HG03457 (cell line): Measurements from ENCODE around the gene RAI1.

Experiments used
- ATAC-seq: cut with Tn5 transposase; IDR thresholded peaks from one replicate; pipeline ENCODE4 v1.9.1; 2021; ENCODE audit warnings: moderate number of reproducible peaks; ENCODE audit not compliant: unreplicated experiment

Gene RAI1

GRCh38 chr17:17696882-17697633 lies 15.8 kb downstream of the RAI1 start:
- no peak for ATAC-seq

- no peak for ATAC-seq
Measured at GRCh38 chr17:17698371-17698770, 17.1 kb downstream of the RAI1 start.

GRCh38 chr17:17698869-17699351 lies 17.7 kb downstream of the RAI1 start:
- ATAC-seq: no peak

- no peak for ATAC-seq
Measured at GRCh38 chr17:17699491-17699890, 18.2 kb downstream of the RAI1 start.

- ATAC-seq: no peak
Measured at GRCh38 chr17:17700251-17700969, 19.2 kb downstream of the RAI1 start.

- no peak for ATAC-seq
Measured at GRCh38 chr17:17701112-17701511, 19.9 kb downstream of the RAI1 start.

GRCh38 chr17:17701658-17702057 lies 20.4 kb downstream of the RAI1 start:
- ATAC-seq: no peak

- ATAC-seq: no peak
Measured at GRCh38 chr17:17702449-17703139, 21.3 kb downstream of the RAI1 start.

GRCh38 chr17:17703140-17703919 lies 22.1 kb downstream of the RAI1 start:
- ATAC-seq: no peak

GRCh38 chr17:17704931-17705330 lies 23.7 kb downstream of the RAI1 start:
- no peak for ATAC-seq

- ATAC-seq: no peak
Measured at GRCh38 chr17:17706140-17707060, 25.1 kb downstream of the RAI1 start.

GRCh38 chr17:17708295-17708694 lies 27.0 kb downstream of the RAI1 start:
- no peak for ATAC-seq

- ATAC-seq: no peak
Measured at GRCh38 chr17:17708816-17709215, 27.6 kb downstream of the RAI1 start.

- ATAC-seq: no peak
Measured at GRCh38 chr17:17709815-17710321, 28.6 kb downstream of the RAI1 start.

- no peak for ATAC-seq
Measured at GRCh38 chr17:17710355-17710727, 29.1 kb downstream of the RAI1 start.

GRCh38 chr17:17710728-17711541 lies 29.7 kb downstream of the RAI1 start:
- no peak for ATAC-seq

GRCh38 chr17:17711641-17712162 lies 30.4 kb downstream of the RAI1 start:
- no peak for ATAC-seq

- peak; percentile 51 for ATAC-seq
Measured at GRCh38 chr17:17712268-17712924, 31.1 kb downstream of the RAI1 start.
